Choroid plexus epithelial cell (primary cell): ENCODE measurements around the gene TLE5.
"Not testable (repeated sequence)": the region's sequence is repeated elsewhere in the genome, so short reads cannot be mapped to it uniquely, and the experiment has no call there.

Source experiments
- DNase-seq: peaks from one replicate; pipeline ENCODE4 v3.0.0-alpha.2; 2010; ENCODE audit warnings: low read depth
- H3K4me3 ChIP-seq: 2 replicates; pipeline ENCODE4 v1.5.1; 2011; ENCODE audit warnings: low read depth, mild to moderate bottlenecking, control low read depth, low read length, moderate library complexity
- TF ChIP-seq, protein P1 (sequence below): conservative IDR thresholded peaks from 2 replicates; pipeline ENCODE4 v1.5.1; 2011; ENCODE audit warnings: low read depth, mild to moderate bottlenecking, control low read depth, inconsistent platforms, low read length, moderate library complexity

TLE5 gene

DNA sequence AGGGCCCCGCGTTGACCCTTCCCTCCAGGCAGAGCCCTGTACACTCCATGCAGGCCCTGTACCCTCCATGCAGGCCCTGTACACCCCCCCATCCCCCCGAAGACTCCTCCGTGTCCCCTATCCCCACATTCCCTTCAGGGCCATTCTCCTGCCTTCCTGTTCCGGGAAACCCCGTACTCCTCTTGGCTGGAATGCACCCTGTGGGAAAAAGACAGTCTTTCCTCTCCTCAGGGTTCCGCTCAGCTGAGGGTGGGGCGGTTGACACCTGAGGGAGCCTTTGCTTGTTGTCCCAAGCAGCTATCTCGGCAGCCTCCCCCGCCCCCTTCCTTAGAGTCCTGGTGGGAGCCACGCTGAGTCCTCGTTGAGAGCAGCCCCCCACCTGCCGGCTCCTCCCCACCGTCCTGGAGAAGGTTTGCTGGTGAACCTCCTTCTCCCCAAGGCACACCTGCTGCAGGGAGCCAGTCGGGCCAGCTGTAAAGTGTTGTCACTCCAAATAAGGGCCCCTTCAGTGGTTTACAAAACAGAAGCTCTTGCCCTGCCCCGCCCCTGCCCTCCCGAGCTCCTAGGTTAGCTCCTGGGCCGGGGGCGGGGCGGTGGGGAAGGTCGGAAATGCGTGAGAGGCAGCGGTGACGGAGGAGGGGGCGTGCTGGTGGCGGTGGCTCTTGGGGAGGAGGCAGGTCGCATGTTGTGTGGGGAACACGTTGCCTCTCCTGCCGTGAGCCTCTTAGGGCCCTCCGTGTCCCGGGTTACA, 33.3 kb upstream of the TLE5 start:
- TF ChIP-seq, protein P1, sequence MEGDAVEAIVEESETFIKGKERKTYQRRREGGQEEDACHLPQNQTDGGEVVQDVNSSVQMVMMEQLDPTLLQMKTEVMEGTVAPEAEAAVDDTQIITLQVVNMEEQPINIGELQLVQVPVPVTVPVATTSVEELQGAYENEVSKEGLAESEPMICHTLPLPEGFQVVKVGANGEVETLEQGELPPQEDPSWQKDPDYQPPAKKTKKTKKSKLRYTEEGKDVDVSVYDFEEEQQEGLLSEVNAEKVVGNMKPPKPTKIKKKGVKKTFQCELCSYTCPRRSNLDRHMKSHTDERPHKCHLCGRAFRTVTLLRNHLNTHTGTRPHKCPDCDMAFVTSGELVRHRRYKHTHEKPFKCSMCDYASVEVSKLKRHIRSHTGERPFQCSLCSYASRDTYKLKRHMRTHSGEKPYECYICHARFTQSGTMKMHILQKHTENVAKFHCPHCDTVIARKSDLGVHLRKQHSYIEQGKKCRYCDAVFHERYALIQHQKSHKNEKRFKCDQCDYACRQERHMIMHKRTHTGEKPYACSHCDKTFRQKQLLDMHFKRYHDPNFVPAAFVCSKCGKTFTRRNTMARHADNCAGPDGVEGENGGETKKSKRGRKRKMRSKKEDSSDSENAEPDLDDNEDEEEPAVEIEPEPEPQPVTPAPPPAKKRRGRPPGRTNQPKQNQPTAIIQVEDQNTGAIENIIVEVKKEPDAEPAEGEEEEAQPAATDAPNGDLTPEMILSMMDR: no peak
- peak overlapping the region; percentile 92 for H3K4me3 ChIP-seq
- no peak for DNase-seq

DNA sequence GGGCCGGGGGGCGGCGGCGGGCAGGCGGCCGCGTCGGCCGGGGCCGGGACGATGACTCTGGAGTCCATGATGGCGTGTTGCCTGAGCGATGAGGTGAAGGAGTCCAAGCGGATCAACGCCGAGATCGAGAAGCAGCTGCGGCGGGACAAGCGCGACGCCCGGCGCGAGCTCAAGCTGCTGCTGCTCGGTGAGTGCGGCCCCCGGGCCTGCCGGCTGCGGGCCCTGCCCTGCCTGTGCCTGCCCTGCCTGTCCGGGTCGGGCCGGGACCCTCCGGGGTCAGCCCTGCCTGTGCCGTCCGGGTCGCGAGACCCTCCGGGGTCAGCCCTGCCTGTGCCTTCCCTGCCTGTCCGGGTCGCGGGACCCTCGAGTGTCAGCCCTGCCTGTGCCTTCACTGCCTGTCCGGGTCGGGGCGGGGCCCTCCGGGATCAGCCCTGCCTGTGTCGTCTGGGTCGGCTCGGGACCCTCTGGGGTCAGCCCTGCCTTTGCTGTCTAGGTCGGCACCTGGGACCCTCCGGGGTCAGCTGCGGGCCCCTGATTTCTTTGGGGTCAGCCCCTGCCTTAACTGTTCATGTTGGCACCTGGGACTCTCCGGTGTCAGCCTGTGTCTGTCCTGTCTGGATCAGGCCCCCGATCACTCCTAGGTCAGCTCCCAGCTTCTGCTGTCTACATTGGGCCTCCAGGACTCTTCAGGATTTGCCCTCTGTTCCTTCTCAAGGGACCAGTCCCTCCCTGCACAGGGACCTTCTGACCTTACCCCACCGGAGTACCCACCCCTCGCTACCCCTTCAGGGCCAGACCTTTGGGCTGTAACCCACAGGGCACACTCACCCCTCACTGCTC, 32.5 kb upstream of the TLE5 start:
- peak; percentile 39 for DNase-seq
- TF ChIP-seq, protein P1: no peak
- peak overlapping the region; percentile 92 for H3K4me3 ChIP-seq

DNA sequence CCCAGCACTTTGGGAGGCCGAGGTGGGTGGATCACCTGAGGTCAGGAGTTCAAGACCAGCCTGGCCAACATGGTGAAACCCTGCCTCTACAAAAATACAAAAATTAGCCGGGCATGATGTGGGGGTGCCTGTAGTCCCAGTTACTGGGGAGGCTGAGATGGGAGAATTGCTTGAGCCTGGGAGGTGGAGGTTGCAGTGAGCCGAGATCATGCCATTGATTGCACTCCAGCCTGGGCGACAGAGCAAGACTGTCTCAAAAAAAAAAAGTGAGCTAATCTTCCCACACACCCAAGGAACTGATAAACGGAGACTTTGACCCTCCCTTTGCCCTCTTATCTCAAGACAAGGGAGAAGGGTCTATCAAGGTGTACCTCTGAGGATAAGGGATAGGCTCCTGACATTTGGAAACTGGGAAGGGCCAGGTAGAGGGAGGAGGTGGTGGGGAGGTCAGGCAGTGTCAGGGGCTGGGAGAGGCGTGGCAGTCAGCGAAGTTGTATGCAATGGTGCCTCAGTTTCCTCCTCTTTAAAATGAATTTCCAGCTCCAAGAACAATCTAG, 27.1 kb upstream of the TLE5 start:
- H3K4me3 ChIP-seq: not testable (repeated sequence)

DNA sequence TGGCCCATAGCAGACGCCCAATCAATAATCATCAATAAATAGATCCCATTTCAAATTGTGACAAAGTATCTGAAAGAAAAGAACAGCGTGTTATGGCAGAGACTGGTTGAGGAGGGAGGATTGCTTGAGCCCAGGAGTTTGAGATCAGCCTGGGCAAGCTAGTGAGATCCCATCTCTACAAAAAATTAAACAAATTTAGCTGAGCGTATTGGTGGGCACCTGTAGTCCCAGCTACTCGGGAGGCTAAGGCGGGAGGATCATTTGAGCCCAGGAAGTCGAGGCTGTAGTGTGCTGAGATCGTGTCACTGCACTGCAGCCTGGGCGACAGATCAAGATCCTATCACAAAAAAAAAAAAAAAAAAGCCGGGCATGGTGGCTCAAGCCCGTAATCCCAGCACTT, 25.5 kb upstream of the TLE5 start:
- no peak overlapping the region for H3K4me3 ChIP-seq
- TF ChIP-seq, protein P1: no peak
- DNase-seq: no peak

More for the DNA sequence above, 27.1 kb upstream of the TLE5 start:
- not testable (repeated sequence) for DNase-seq

DNA sequence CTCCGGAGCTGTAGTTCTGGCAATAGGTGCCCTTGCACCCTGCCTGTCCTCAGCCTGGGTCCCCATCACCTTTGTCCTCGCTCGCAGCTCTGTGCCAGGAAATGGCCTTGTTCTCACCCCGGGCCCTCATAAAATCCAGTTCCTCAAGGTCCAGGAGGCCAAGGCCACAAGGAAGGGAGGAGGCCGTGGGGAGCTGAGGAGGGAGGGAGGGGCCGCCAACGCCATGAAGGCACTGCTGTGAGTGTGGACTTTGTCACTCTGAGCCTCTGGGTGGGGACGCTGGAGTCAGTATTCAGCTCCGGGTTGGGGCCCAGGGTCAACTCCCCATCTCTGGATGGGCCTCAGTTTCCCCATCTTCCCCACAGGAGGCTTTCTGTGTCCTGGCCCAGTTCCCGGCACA, 22.6 kb upstream of the TLE5 start:
- no peak overlapping the region for H3K4me3 ChIP-seq
- no peak for DNase-seq
- TF ChIP-seq, protein P1: no peak

DNA sequence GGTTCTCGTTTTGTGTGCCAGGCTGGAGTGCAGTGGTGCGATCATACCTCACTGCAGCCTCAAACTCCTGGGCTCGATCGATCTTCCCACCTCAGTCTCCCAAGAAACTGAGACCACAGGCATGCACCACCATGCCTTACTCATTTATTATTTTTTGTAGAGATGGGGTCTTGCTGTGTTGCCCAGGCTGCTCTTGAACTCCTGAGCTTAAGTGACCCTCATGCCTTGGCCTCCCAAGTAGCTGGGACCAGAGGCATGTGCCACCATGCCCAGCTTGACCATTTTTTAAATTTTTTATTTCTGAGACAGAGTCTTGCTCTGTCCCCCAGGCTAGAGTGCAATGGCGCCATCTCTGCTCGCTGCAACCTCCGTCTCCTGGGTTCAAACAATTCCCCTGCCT, 21.7 kb upstream of the TLE5 start:
- TF ChIP-seq, protein P1: no peak
- no peak for DNase-seq
- H3K4me3 ChIP-seq: no peak overlapping the region

DNA sequence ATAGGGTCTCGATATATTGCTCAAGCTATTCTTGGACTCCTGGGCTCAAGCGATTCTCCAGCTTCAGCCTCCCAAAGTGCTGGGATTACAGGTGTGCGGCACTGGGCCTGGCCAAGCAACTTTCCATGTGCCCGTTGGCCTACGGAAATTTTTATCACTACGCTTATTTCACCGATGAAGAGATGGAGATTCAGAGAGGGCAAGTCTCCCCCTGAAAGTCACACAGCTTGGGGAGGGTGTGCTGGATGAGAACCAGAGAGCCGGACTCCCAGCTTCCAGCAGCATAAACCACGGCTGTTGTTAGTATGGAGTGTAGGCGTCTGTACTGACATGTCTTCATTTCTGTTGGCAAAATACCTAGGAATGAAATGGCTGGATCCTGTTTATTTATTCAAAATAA, 20.0 kb upstream of the TLE5 start:
- no peak overlapping the region for H3K4me3 ChIP-seq
- DNase-seq: no peak
- TF ChIP-seq, protein P1: no peak
